HG03558 (cell line): Measurements from ENCODE around the gene SNX9.
"Not testable (repeated sequence)": the region's sequence is repeated elsewhere in the genome, so short reads cannot be mapped to it uniquely, and the experiment has no call there.

Experiments used
- ATAC-seq: cut with Tn5 transposase; IDR thresholded peaks from one replicate; pipeline ENCODE4 v1.9.1; 2021; ENCODE audit warnings: moderate number of reproducible peaks; ENCODE audit not compliant: unreplicated experiment; ENCODE audit errors: extremely low read depth

Gene SNX9

GRCh38 chr6:157908369-157909281 lies 85.6 kb downstream of the SNX9 start:
- ATAC-seq, result no peak

DNA sequence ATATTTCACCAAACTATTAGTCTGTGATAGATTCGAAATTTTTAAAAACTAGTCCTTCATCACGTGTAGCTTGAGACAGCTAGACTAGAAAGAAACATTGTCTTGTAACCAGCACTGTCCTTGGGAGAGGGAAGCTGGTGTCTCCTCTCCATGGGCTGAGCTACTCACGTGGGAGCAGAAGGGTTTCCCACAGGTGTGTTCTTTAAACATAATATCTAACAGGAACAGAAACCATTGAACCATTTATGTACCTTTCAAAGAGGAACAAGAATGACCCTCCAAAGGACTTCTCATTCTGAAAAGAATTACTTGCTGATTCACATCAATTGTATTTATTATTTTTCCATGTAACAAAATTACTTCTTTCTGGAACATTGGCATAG lies 86.2 kb downstream of the SNX9 start:
- no peak for ATAC-seq

DNA sequence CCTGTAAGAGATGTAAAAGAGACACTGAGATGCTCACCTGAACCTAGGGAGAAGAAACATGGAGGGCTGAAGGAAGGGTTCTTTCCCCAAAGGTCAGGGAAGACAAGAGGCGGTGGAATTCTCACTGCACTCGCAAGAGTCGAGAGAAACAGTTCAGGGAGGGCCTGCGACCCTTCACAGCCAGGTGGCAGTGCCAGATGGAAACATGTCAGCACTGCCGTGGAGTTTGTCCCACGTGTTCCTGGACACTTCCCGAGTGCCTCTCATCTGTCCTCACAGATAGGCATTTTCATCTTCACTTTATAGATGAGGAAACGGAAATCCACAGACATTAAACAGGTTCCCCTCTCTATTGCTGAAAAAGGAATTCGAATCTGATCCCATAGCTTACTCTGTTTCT lies 88.2 kb downstream of the SNX9 start:
- no peak for ATAC-seq

- no peak for ATAC-seq
These were observed 88.7 kb downstream of the SNX9 start for GRCh38 chr6:157911786-157912185.

DNA sequence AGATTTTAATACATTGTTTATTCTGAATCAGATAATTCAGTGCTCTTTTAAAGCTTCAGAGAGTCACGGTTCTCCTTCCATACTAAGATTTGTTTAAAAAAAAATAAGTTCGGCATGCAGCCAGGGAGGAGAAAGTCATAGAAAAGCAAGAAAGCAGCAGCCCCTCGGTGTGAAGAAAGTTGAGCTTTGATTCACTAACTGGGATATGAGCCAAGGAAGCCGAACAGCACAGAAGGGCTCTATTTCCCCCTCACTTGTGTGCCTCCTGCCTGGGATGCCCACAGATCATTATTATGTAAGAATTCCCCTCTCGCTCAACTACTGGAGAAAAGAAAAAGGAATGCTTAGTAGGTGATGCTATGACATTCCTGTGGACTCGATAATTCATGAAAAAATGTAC lies 89.3 kb downstream of the SNX9 start:
- no peak for ATAC-seq

DNA sequence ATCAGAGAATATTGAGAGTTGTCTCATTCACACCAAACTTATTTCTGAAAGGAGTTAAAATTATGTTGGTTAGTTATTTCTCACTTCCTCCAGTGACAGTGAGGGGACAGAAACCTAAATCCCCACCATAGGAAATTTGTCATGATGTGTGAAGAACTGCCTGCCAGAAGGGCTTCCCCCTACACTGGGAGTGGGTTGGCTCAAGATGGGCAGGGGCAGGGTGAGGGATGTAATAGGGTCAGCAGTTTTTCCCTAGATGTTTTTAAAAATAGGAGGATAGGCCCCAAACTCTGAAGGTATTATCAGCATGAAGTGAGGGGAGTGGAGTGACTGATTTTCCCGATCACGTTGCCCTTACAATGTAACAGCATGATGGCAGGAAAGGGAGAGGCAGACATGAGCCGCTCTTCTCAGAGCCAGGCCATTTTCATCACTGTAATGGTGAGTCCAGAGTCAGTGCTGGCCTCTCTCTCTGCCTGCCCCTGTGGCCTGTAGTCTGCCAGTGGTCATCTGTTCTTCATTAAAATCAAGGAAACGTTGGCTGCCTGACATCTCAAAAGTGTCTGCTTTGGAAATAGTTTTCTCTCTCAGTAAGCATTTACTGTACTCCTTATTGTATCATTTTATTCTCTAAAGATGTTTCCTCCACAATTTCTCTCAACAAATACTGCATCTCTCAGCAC lies 98.8 kb downstream of the SNX9 start:
- no peak for ATAC-seq

GRCh38 chr6:157925771-157926170 lies 102.7 kb downstream of the SNX9 start:
- no peak for ATAC-seq

GRCh38 chr6:157927011-157927410 lies 104.0 kb downstream of the SNX9 start:
- ATAC-seq, result no peak

- ATAC-seq, result no peak
These were observed 105.4 kb downstream of the SNX9 start for GRCh38 chr6:157928428-157928827.

- no peak for ATAC-seq
These were observed 106.0 kb downstream of the SNX9 start for GRCh38 chr6:157929076-157929475.

DNA sequence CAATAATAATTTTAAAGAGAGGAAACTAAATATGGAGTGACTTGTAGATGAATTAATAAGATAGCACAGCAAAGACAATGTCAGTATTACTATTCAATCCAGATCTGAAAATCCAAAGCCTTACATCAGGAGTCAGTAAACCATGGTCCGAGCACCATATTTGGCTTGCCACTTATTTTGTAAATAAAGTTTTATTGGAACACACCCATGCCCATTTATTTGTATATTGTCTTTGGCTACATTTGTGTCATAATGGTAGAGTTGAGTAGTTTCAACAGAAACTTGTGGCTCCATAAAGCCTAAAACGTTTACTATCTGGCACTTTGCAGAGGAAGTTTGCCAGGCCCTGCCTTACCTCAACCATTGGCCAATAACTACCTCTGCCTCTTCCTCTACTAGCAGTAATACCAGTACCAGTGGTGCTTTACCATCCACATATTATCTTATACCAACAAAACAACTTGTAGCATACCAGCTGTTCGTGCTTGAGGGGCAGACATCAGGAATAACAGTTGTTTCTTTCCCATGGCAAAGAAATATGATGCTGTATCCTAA lies 106.8 kb downstream of the SNX9 start:
- no peak for ATAC-seq

- ATAC-seq, result no peak
These were observed 112.7 kb downstream of the SNX9 start for GRCh38 chr6:157935786-157936185.

- ATAC-seq, result no peak
These were observed 114.3 kb downstream of the SNX9 start for GRCh38 chr6:157937318-157937717.

GRCh38 chr6:157937916-157938315 lies 114.9 kb downstream of the SNX9 start:
- ATAC-seq, result no peak

- not testable (repeated sequence) for ATAC-seq
These were observed 117.5 kb downstream of the SNX9 start for GRCh38 chr6:157940375-157941036.

- ATAC-seq, result no peak
These were observed 118.2 kb downstream of the SNX9 start for GRCh38 chr6:157941101-157941863.

GRCh38 chr6:157942351-157942750 lies 119.3 kb downstream of the SNX9 start:
- ATAC-seq, result no peak

- no peak for ATAC-seq
These were observed 120.4 kb downstream of the SNX9 start for GRCh38 chr6:157943249-157943963.

DNA sequence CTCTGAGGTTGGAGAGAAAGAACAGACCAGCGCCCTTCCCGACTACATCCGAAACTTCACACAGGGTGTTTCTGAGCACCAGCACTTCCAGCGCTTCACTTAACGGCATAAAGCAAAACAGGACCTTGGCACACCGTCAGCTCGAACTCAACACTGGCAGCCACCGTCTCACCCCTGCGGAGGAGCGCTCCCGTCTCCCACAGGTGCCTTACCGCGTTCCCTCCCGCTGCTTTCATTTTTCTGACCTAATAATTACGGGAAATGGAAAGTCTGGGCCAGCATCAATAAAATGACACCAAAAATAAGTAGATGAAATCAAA lies 120.9 kb downstream of the SNX9 start:
- no peak for ATAC-seq
